Type B pancreatic cell (in vitro differentiated cells): ENCODE results near the gene DNLZ. TPM values are rescaled to one million over a fixed set of nuclear protein-coding genes. Genes with fewer than 3 reads are reported as not detected.

Experiments used
- DNase-seq: peaks from one replicate; pipeline ENCODE4 v3.0.0; 2021; ENCODE audit warnings: mixed read lengths; ENCODE audit not compliant: unreplicated experiment; ENCODE audit errors: extremely low spot score
- H3K27ac Mint-ChIP-seq: 2 replicates; pipeline ENCODE4 v1.8.0; 2021; ENCODE audit warnings: mild to moderate bottlenecking, mixed read lengths
- H3K27me3 Mint-ChIP-seq: 2 replicates; pipeline ENCODE4 v1.8.0; 2021; ENCODE audit warnings: mixed read lengths
- H3K36me3 Mint-ChIP-seq: 2 replicates; pipeline ENCODE4 v1.8.0; 2021; ENCODE audit warnings: mixed read lengths
- H3K4me1 Mint-ChIP-seq: one replicate; pipeline ENCODE4 v1.8.0; 2021; ENCODE audit warnings: mixed read lengths; ENCODE audit not compliant: unreplicated experiment
- H3K4me3 Mint-ChIP-seq: 2 replicates; pipeline ENCODE4 v1.8.0; 2021; ENCODE audit warnings: mild to moderate bottlenecking, mixed read lengths
- H3K9me3 Mint-ChIP-seq: 2 replicates; pipeline ENCODE4 v1.8.0; 2021; ENCODE audit warnings: mixed read lengths
- total RNA-seq: library from RNA; stranded (reverse); gene quantifications from 2 replicates; pipeline ENCODE4 v1.2.1, GENCODE V29; 2021; ENCODE audit warnings: low replicate concordance
- TF ChIP-seq, protein P1 (sequence below): fragments of 200-600 bp; sonication (generic); conservative IDR thresholded peaks from 2 replicates; pipeline ENCODE4 v1.5.0; 2021; ENCODE audit warnings: antibody characterized with exemption, mild to moderate bottlenecking

The DNLZ gene
- total RNA-seq, 1 donor from 2014 or later = 14.0 TPM

DNA sequence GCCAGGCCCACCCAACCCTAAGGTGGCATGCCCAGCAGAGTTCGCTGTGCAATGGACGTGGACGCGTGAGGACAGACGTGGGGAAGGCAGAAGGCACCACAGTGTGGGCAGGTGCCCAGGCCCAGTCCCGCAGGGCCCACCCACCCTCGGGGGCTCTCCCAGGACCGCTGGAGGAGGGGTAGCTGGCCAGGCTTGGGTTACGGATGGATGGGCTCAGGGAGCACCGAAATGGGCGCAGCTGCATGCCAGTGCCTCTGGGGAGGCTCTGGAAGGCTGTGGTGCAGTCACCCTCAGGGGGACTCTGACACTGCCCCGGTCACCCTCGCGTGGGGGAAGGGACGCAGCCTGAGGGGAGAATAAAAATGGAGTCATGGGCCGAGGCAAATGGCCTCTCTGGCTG, 45.8 kb downstream of the DNLZ start:
- Mint-ChIP-seq H3K36me3 (no peaks in the 10 kb centered on the region), H3K9me3 (peaks cover 15% of the 10 kb centered on the region), H3K27me3 (no peaks in the 10 kb centered on the region), H3K27ac (no peak overlapping the region), H3K4me3 (no peak overlapping the region), H3K4me1 (peaks cover 17% of the 10 kb centered on the region)
- DNase-seq = no peak
- TF ChIP-seq, protein P1, sequence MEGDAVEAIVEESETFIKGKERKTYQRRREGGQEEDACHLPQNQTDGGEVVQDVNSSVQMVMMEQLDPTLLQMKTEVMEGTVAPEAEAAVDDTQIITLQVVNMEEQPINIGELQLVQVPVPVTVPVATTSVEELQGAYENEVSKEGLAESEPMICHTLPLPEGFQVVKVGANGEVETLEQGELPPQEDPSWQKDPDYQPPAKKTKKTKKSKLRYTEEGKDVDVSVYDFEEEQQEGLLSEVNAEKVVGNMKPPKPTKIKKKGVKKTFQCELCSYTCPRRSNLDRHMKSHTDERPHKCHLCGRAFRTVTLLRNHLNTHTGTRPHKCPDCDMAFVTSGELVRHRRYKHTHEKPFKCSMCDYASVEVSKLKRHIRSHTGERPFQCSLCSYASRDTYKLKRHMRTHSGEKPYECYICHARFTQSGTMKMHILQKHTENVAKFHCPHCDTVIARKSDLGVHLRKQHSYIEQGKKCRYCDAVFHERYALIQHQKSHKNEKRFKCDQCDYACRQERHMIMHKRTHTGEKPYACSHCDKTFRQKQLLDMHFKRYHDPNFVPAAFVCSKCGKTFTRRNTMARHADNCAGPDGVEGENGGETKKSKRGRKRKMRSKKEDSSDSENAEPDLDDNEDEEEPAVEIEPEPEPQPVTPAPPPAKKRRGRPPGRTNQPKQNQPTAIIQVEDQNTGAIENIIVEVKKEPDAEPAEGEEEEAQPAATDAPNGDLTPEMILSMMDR = no peak

- DNase-seq = no peak
- Mint-ChIP-seq H3K4me3 (no peak overlapping the region), H3K27ac (no peak overlapping the region), H3K27me3 (no peaks in the 10 kb centered on the region), H3K36me3 (no peaks in the 10 kb centered on the region), H3K9me3 (peaks cover 15% of the 10 kb centered on the region), H3K4me1 (peaks cover 11% of the 10 kb centered on the region)
- TF ChIP-seq, protein P1 = no peak
Observed at GRCh38 chr9:136316896-136317676, 46.5 kb downstream of the DNLZ start.

DNA sequence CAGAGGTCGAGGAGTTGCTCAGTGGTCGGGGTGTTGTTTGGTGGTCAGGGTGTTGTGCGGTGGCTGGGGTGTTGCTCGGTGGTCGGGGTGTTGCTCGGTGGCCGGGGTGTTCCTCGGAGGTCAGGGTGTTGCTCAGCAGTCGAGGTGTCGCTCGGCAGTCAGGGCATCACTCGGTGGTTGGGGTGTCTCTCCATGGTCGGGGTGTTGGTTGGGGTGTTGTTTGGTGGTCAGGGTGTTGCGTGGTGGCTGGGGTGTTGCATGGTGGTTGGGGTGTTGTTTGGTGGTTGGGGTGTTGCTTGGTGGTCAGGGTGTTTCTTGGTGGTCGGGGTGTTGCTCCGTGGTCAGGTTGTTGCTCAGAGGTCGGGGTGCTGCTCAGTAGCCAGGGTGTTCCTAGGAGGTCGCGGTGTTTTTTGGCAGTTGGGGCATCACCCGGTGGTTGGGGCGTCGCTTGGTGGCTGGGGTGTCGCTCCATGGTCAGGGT, 47.2 kb downstream of the DNLZ start:
- peaks cover 15% of the 10 kb centered on the region for H3K9me3 Mint-ChIP-seq
- H3K4me1 Mint-ChIP-seq = peaks cover 9% of the 10 kb centered on the region
- H3K27me3 Mint-ChIP-seq = no peaks in the 10 kb centered on the region
- no peaks in the 10 kb centered on the region for H3K36me3 Mint-ChIP-seq
- H3K4me3 Mint-ChIP-seq = no peak overlapping the region
- TF ChIP-seq, protein P1 = no peak
- no peak for DNase-seq
- H3K27ac Mint-ChIP-seq = no peak overlapping the region

GRCh38 chr9:136314944-136315343, 48.6 kb downstream of the DNLZ start:
- no peaks in the 10 kb centered on the region for H3K27me3 Mint-ChIP-seq
- TF ChIP-seq, protein P1 = no peak
- H3K4me1 Mint-ChIP-seq = peaks cover 9% of the 10 kb centered on the region
- no peak overlapping the region for H3K4me3 Mint-ChIP-seq
- no peak overlapping the region for H3K27ac Mint-ChIP-seq
- no peak for DNase-seq
- no peaks in the 10 kb centered on the region for H3K36me3 Mint-ChIP-seq
- peaks cover 10% of the 10 kb centered on the region for H3K9me3 Mint-ChIP-seq

DNA sequence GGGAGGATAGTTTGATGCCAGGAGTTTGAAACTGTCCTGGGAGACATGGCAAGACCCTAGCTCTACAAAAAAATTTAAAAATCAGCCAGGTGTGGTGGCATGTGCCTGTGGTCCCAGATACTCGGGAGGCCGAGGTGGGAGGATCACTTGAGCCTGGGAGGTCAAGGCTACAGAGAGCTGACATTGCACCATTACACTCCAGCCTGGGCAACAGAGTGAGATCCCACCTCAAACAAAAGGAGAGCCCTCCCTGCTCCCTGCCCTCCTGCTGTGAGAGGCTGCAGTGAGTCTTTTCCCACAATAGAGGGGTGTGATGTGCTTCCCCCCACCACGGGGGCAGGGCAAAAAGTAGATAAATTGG, 49.5 kb downstream of the DNLZ start:
- H3K4me3 Mint-ChIP-seq = no peak overlapping the region
- H3K27me3 Mint-ChIP-seq = no peaks in the 10 kb centered on the region
- no peaks in the 10 kb centered on the region for H3K36me3 Mint-ChIP-seq
- no peak for DNase-seq
- peaks cover 9% of the 10 kb centered on the region for H3K4me1 Mint-ChIP-seq
- no peak overlapping the region for H3K27ac Mint-ChIP-seq
- H3K9me3 Mint-ChIP-seq = peaks cover 10% of the 10 kb centered on the region
- TF ChIP-seq, protein P1 = no peak
